Measurements from ENCODE around the gene UBE2Q1. TPM values are rescaled to one million over a fixed set of nuclear protein-coding genes. Genes with fewer than 3 reads are reported as not detected.

Gene UBE2Q1
- total and polyA plus RNA-seq, 2 of the 8 experiments (the other 6 are each of a cell fraction or from before 2014, with no cell fraction given): 13.2 to 95.8 TPM

DNA sequence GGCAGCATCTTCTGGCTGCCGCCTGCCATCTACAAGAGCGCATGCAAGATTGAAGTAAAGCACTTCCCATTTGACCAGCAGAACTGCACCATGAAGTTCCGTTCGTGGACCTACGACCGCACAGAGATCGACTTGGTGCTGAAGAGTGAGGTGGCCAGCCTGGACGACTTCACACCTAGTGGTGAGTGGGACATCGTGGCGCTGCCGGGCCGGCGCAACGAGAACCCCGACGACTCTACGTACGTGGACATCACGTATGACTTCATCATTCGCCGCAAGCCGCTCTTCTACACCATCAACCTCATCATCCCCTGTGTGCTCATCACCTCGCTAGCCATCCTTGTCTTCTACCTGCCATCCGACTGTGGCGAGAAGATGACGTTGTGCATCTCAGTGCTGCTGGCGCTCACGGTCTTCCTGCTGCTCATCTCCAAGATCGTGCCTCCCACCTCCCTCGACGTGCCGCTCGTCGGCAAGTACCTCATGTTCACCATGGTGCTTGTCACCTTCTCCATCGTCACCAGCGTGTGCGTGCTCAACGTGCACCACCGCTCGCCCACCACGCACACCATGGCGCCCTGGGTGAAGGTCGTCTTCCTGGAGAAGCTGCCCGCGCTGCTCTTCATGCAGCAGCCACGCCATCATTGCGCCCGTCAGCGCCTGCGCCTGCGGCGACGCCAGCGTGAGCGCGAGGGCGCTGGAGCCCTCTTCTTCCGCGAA, 12.9 kb upstream of the UBE2Q1 start:
- H3K27me3 ChIP-seq (replicated peaks in 1 of 4; ENCODE audit: control insufficient read depth in 3 of 4, extremely low read depth in 1 of 4, insufficient read depth in 3 of 4, low read length in 3 of 4): peaks cover 0 to 5% (median 0%) of the 10 kb centered on the region in 4 experiments; a peak in 1 of 7 replicates
- H3K4ac ChIP-seq (replicated peaks; ENCODE audit: insufficient read length, low read depth, low read length): no peak overlapping the region
- no peak for FAIRE-seq
- H2BK5ac ChIP-seq (ENCODE audit: low read depth, low read length): 0 out of 2 replicates have a peak overlapping the region, but pooled peaks have one; percentile 20
- H4K20me1 ChIP-seq (replicated peaks in 1 of 2; ENCODE audit: control insufficient read depth in 1 of 2, insufficient read depth in 2 of 2, low read length in 2 of 2): peaks cover 0 to 13% of the 10 kb centered on the region in 2 experiments
- H3K36me3 ChIP-seq (ENCODE audit: control insufficient read depth in 2 of 4, insufficient read depth in 4 of 4, low read length in 3 of 4): peaks cover 0 to 3% (median 0%) of the 10 kb centered on the region in 4 experiments; a peak in 1 of 8 replicates
- no peak overlapping the region for H2BK15ac ChIP-seq (ENCODE audit: low read length)
- no peak overlapping the region for H3K18ac ChIP-seq (ENCODE audit: extremely low read depth, low read length)
- H3K14ac ChIP-seq (ENCODE audit: insufficient read length): no peak overlapping the region
- no peak overlapping the region for H2AK5ac ChIP-seq (ENCODE audit: low read depth, low read length)
- peak overlapping the region; percentile 60; the same call in 1 of the 2 replicates for H2BK12ac ChIP-seq (ENCODE audit: low read depth, low read length)
- no peak overlapping the region for H2BK20ac ChIP-seq (ENCODE audit: low read length)
- H2AFZ ChIP-seq (ENCODE audit: low read length): no peak overlapping the region
- peaks cover 12% of the 10 kb centered on the region for H3K23me2 ChIP-seq (ENCODE audit: low read depth, low read length)
- no peak overlapping the region for H3K23ac ChIP-seq (ENCODE audit: insufficient read length)
- no peak for DNase-seq (ENCODE audit: low read depth in 1 of 2, low spot score in 2 of 2)
- no peak overlapping the region for H3K9ac ChIP-seq (replicated peaks in 1 of 4; ENCODE audit: extremely low read depth in 1 of 4, low read depth in 3 of 4, low read length in 3 of 4)
- no peaks in the 10 kb centered on the region for H3K9me3 ChIP-seq (ENCODE audit: insufficient read depth in 2 of 2, low read depth in 1 of 2, low read length in 1 of 2)
- no peak overlapping the region for H3K4me2 ChIP-seq (ENCODE audit: insufficient read depth in 1 of 2, low read depth in 2 of 2, low read length in 2 of 2)
- TF ChIP-seq EZH2 (IDR thresholded peaks at IDR 0.05; ENCODE audit: low read depth, low read length, severe bottlenecking) (no peak), BRCA1 (IDR thresholded peaks at IDR 0.05; ENCODE audit: low read depth, low read length) (no peak), HDAC2 (IDR thresholded peaks at IDR 0.05; ENCODE audit: borderline replicate concordance in 1 of 2, low read depth in 2 of 2, low read length in 2 of 2) (no peak), GTF2F1 (IDR thresholded peaks at IDR 0.05; ENCODE audit: borderline replicate concordance, low read depth, low read length) (no peak)
- TF ChIP-seq, protein P1, sequence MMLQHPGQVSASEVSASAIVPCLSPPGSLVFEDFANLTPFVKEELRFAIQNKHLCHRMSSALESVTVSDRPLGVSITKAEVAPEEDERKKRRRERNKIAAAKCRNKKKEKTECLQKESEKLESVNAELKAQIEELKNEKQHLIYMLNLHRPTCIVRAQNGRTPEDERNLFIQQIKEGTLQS (IDR thresholded peaks at IDR 0.05; ENCODE audit: insufficient read depth, low read depth, low read length): no peak
- no peak overlapping the region for H4K91ac ChIP-seq (replicated peaks; ENCODE audit: insufficient read length, low read length)
- no peak overlapping the region for H2BK120ac ChIP-seq (replicated peaks; ENCODE audit: low read depth, low read length)
- H4K5ac ChIP-seq (ENCODE audit: insufficient read length, low read depth, low read length): no peak overlapping the region
- WGBS, 2 experiments (ENCODE audit: extremely low coverage in 1 of 2, insufficient coverage in 1 of 2, insufficient read length in 1 of 2, insufficient replicate concordance in 2 of 2, low coverage in 1 of 2, low lambda C conversion rate in 2 of 2, missing lambda C conversion rate in 1 of 2): 95% methylated on average over 59 of the region's 59 CpGs; no CpG with 5 or more reads in 1 of the 2 experiments
- peaks cover 7 to 21% (median 10%) of the 10 kb centered on the region in 4 experiments; a peak in 6 of 7 replicates for H3K4me1 ChIP-seq (replicated peaks in 1 of 4; ENCODE audit: control insufficient read depth in 3 of 4, insufficient read depth in 4 of 4, low read length in 3 of 4)
- POLR2A ChIA-PET (ENCODE audit: partially characterized antibody): interaction anchor here (1.1 kb wide), 1 partner anchor 35 kb away, joined by 3 read pairs; no protein-coding TSS in a partner anchor
- no peak overlapping the region for H3K27ac ChIP-seq (ENCODE audit: low read depth, low read length)
- no peak overlapping the region for H3K4me3 ChIP-seq (ENCODE audit: extremely low read depth in 1 of 4, insufficient read depth in 2 of 4, low read depth in 3 of 4, low read length in 4 of 4)
- H3K56ac ChIP-seq (replicated peaks; ENCODE audit: insufficient read length, low read depth, low read length): no peak overlapping the region
- no peaks in the 10 kb centered on the region for H3K79me2 ChIP-seq (ENCODE audit: control insufficient read depth in 1 of 2, insufficient read depth in 2 of 2, low read length in 2 of 2)
- CTCF ChIA-PET (ENCODE audit: partially characterized antibody): interaction anchor here (1.9 to 2.1 kb wide), 2 partner anchors 12 to 25 kb away, joined by 6 to 13 read pairs; no protein-coding TSS in a partner anchor
- no peaks in the 10 kb centered on the region for H3K79me1 ChIP-seq (ENCODE audit: low read depth, low read length)
- H4K8ac ChIP-seq (ENCODE audit: extremely low read depth, insufficient read depth, low read length): no peak overlapping the region

Measured in H1 (cell line).